Fibroblast of mammary gland (primary cell): Measurements from ENCODE around the gene TIAM2.

Source experiments
- DNase-seq: peaks from one replicate; pipeline ENCODE4 v3.0.0-alpha.2; 2010; ENCODE audit warnings: low read depth
- H3K4me3 ChIP-seq: 2 replicates; pipeline ENCODE4 v1.5.1; 2011; ENCODE audit warnings: low read depth, mild to moderate bottlenecking, low read length, moderate library complexity; ENCODE audit not compliant: control insufficient read depth
- CTCF ChIP-seq: conservative IDR thresholded peaks from 2 replicates; pipeline ENCODE4 v1.5.1; 2011; ENCODE audit warnings: low read depth, low read length, inconsistent platforms; ENCODE audit not compliant: control insufficient read depth, insufficient read depth

The TIAM2 gene

GRCh38 chr6:155154158-155154830, 159.2 kb downstream of the TIAM2 start:
- no peak for TF ChIP-seq CTCF
- peak; percentile 89 for DNase-seq

GRCh38 chr6:155155787-155156447, 160.8 kb downstream of the TIAM2 start:
- no peak for TF ChIP-seq CTCF
- H3K4me3 ChIP-seq: no peak overlapping the region
- no peak for DNase-seq

More at GRCh38 chr6:155154158-155154830, 159.2 kb downstream of the TIAM2 start:
- no peak overlapping the region for H3K4me3 ChIP-seq

- H3K4me3 ChIP-seq: no peak overlapping the region
- no peak for DNase-seq
- TF ChIP-seq CTCF: no peak
Observed at GRCh38 chr6:155157101-155157500, 162.0 kb downstream of the TIAM2 start.

- TF ChIP-seq CTCF: no peak
- H3K4me3 ChIP-seq: no peak overlapping the region
- DNase-seq: peak; percentile 50
Observed at GRCh38 chr6:155158030-155158843, 163.1 kb downstream of the TIAM2 start.

- H3K4me3 ChIP-seq: no peak overlapping the region
- TF ChIP-seq CTCF: no peak
- DNase-seq: no peak
Observed at GRCh38 chr6:155162682-155163081, 167.6 kb downstream of the TIAM2 start.

GRCh38 chr6:155163601-155164000, 168.5 kb downstream of the TIAM2 start:
- no peak for DNase-seq
- no peak for TF ChIP-seq CTCF
- H3K4me3 ChIP-seq: no peak overlapping the region
